Activated T-cell treated with anti-CD3 and anti-CD28 coated beads, Interleukin-2, amount 50 U/mL, for 1 hour (primary cell): Measurements from ENCODE around the gene APOB.

Experiments
- DNase-seq: peaks from one replicate; pipeline ENCODE4 v3.0.0-alpha.2; 2020

Gene APOB

GRCh38 chr2:21001988-21002813, 41.7 kb downstream of the APOB start:
- DNase-seq, result no peak

- no peak for DNase-seq
Observed at GRCh38 chr2:21001225-21001946, 42.5 kb downstream of the APOB start.

- no peak for DNase-seq
Observed at GRCh38 chr2:20999906-21000645, 43.8 kb downstream of the APOB start.

DNA sequence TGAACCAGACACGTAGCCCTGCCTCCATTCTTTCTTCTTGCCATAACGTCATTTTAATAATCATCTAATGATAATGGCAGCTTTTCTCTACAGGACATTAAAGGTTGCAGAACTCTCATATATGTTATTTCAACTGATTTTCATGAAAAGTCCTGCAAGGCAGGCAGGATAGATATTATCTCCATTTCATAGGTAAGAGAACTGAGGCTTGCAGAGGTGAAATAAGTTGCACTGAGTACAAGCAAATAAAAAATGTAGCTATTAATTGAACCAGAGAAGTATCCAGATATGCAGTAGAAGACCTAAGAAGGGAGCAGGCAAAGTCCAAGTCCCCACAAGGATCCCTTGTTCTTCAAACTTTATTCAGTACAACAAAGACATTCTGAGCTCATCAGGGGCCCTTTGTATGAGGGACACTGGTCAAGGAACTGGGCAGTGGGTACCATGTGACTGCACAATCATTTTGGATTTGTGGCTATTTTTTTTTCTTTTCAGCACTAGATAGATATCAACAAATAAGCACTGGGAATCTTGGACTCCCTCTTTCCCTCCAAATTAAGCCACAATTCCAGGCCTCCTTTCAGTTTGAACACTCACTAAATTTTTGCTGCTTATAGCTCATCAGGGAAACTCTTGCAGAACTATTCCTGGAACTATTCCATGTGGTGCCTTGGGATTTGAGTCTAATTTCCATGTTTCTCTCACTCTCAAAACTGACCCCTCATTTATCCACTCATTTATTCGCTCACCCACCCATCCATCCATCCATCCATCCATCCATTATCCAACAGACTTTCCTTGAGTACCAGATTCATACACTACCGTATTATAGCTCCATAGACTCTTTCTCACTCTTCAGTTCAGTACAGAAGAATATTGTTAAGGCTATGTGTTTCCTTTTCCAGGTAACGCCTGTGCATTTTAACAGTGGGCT, 44.6 kb downstream of the APOB start:
- no peak for DNase-seq

- no peak for DNase-seq
Observed at GRCh38 chr2:20997953-20998722, 45.7 kb downstream of the APOB start.

DNA sequence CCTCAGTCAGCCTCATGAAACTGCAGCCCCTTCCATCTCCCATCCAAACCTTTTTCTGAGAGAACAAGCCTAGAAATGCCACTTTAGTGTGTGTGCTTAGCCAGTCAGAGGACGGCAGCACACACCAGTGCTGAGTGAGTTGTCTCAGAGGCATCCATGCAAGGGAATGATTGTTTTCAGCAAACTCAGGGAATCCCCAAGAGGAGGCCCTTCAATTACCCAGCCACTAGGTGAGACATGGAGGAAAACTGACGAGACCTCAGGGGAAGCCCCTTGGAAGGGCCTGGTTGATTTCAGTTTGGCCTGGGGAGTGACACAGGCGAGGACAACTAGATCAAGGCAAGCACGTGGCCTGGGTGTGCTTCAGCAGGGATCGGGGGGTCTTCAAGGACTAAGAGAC, 49.7 kb downstream of the APOB start:
- no peak for DNase-seq

DNA sequence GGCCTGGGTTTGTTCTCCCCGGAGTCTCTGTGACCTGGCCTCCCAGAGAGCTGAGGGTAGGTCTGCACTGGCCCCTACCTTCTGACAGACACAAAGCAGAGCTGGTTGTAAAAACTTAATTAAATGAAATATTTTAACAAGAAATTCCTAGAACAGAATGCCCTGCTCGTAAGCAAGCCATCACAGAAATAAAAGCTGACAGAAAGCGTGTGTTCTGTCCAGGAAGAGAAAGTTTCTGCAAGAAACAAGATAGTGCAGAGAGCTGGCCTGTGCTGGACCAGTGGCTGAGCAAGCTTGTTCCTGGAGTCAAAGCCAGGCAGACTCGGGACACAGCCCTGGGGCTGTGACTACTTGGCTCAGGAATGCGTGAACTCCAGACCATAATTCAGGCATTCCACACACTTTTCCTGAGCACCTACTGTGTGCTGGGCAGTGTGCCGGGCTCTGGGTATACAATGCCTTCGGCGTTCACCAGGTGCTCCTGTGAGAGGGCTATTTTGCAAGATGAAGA, 51.6 kb downstream of the APOB start:
- no peak for DNase-seq

DNA sequence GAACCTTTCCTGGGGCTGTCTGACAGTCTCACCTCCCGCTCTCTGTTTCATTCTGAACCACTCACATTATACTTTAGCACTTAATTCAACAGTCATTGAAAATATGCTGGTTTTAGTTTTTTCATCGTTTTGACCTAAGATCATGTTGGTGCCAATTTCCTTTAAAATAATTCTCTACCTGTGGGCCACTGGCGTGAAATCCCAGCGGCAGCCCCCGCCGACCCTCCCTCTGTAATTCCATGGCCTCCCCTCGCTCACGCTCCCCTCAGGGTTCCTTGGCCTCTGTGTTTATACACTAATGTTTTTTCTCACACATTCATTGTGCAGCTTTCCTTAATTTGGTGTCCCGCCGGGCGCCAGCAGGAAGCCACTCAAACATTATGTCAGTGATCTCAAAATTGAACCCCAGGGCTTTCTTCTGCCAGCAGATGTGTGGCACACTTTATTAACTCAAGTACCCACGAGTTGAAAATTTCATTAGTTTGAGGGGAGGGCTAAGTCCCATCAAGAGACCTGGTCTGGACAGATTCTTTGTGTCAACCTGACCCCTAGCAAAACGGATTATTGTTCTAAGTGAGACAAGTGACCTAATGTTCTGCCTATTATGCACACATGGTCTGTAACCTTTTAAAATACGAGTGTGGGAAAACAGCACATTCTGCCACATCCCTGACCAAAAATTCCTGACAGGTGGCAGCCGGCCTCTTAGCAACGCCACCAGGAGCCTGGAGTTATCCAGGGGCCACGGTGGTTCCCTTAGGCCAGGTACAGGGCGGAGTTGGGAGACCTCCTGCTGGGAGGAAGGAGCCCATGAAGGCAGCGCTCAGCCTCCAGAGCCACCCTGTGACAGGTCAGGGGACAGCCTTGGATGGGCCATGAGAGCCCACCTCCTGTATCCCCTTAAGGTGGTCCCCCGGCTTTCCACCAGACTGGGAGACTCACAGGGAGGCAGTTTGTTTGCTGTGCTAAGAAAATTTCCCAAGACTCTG, 53.1 kb downstream of the APOB start:
- no peak for DNase-seq

DNA sequence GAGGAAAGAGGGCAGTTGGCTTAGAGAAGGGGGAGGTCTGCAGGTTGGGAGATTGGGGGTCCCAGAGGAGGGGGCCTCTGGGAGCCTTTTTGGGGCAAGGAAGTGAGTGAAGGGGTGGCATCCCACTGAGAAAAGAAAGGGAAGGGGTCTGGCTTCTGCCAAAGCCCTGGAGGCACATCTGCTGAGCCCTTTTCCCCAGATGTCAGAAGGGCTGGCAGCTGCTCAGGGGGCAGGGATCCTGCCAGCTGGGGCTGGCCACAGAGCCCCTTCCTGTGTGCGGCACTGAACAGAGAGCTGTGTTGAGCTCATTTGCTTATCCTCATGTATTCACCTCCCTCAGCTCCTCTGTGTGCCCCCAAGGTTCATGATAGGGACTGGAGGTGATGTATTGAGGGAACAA, 54.5 kb downstream of the APOB start:
- DNase-seq, result no peak

DNA sequence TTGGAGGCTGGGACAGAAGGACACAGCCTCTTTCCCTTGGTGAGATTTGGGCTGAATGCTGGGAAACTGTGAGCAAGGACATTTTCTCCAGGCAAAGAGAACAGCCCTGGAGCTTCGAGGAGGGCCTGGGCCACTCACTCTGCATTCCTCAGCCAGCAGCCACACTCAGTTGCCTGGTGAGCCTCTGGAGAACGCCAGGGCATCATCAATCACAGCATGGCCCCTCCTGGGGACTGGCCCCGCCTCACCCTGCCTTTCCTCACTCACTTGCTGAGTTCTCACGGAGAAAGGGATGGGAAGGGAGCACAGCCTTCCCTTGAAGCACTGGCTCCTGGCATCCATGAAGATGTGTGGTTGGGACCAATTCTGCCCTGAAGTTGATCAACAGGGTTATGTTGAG, 55.0 kb downstream of the APOB start:
- no peak for DNase-seq

DNA sequence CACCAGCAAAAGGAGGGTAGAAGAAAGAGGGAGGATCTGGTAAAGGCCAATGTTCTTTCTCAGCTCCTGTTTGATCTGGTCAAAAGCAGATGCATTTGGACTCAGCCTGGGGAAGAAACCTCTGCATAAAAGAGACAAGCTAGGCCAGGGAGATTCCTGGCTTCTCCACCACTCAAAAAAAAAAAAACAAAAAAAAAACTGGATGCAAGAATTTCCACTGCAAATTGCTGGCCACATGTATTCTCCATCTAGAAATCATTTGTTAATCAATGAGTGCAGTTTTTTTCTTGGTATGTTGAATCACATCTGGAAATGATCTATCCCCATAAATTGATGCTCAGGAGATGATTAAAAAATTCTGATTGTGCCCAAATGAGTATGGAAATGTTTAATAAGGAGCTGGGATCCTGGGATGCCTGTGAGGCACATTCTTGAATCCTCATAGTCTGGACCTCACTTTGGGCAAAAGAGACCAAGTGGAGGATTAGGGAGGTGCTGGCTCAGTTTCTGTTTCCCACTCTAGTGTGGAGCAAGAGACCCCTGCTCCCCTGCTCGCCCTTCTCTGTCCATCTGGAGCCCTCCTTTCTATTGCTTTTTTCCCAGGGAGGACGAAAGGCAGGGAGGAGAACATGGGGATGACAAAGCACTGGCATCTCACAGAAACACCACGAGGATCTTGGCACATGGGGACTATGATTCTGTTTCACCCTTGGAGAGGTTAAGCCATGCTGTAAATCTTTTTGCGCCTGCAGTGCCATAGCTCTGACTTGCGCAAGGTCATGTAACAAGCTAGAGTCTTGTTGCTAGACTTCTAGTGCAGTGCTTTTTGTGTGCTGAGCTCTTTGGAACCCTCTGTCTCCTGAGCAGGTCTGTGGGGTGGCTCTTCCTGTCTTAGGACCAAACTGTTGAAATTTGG, 57.6 kb downstream of the APOB start:
- DNase-seq, result no peak

DNA sequence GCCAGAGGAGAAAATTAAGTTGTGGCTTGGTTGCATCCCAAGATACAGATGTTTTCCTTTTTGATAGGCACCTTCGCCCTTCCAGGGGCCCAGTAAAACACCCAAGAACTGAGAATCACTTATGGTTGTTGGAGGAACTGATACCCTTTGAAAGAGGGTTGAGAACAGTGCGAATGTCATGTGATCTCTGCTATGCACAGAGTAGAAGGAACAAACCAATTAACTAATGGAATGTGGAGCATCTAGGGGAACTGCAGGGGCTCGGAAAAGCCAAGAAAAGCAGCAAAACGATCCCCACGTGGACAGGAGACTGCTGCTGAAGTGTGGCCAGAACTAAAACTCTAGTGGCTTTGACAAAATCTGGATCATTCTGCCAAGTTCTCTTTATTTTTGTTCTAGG, 58.8 kb downstream of the APOB start:
- no peak for DNase-seq

GRCh38 chr2:20984408-20984807, 59.5 kb downstream of the APOB start:
- DNase-seq, result no peak

GRCh38 chr2:20983844-20984243, 60.0 kb downstream of the APOB start:
- no peak for DNase-seq

GRCh38 chr2:20982861-20983260, 61.0 kb downstream of the APOB start:
- DNase-seq, result no peak

GRCh38 chr2:20977520-20978180, 66.2 kb downstream of the APOB start:
- no peak for DNase-seq

DNA sequence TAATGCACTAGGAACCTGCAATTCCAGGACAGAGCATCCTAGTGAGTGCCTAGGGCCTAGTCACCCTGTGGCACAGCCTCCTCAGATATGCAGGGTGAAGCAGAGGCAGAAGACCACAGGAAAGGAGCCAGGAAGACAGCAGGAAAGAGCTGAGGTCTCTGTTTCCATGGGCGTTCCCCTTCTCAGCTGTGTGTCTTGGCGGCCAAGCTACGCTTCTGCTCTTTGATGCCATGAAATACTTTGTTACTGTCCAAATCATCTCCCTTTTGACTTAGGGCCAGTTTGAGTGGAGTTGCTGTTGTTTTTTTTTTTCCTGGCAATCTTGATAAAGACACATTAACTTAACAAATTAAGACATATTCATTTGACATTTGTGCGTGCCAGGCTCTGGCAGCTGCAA, 67.3 kb downstream of the APOB start:
- DNase-seq, result no peak

DNA sequence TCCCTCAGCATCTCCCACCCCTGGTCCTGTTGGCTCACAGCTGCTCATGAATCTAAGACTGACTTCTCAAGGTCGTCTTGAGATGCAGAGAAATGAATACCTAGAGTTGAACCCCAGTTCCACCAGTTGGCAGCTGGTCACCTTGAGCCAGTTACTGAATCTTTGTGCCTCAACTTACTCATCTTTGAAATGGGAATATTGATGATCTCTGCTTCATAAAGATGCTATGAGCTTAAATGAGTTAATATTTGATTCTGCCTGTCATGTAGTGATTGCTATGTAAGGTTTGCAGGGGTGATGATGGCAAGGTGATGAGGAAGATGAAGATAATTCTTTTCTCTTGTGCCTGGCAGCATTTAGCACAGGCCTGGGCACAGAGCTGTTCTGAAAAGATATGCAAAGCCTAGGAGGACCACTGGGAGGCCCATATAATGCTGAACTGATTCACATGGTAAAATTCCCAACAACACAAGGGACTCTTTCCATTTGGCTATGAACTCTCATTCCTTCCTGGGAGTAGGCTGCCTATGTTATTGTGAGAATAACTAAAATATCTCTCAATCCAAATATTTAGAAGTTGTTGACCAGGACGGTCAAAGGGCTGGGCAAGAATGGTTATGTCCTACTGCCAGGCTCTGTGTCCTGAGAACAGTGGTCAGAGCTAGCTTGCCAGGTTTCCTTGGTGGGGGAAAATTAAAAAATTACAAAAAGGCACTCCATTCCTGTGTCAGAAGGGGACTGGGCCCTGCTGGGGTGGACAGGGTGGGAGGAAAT, 70.9 kb downstream of the APOB start:
- DNase-seq, result no peak
